Neural progenitor cell (in vitro differentiated cells): ENCODE measurements around the gene SIN3B. TPM values are rescaled to one million over a fixed set of nuclear protein-coding genes. Genes with fewer than 3 reads are reported as not detected.
A peak's percentile ranks its signal among the peaks of the same experiment; 100 is the strongest.

Experiments
- DNase-seq: peaks from one replicate; pipeline ENCODE4 v3.0.0-alpha.2; 2016; ENCODE audit warnings: low spot score
- H2AFZ ChIP-seq: fragments of 200-600 bp; sonication (generic); replicated peaks from 2 replicates; pipeline ENCODE4 v1.6.1; 2016; ENCODE audit warnings: antibody characterized with exemption
- H3F3A ChIP-seq: fragments of 200-600 bp; sonication (generic); 2 replicates; pipeline ENCODE4 v1.6.1; 2016; ENCODE audit warnings: antibody characterized with exemption, low read depth
- H3K27ac ChIP-seq: fragments of 200-600 bp; sonication (generic); 2 replicates; pipeline ENCODE4 v1.5.1; 2016; ENCODE audit warnings: mild to moderate bottlenecking
- H3K27me3 ChIP-seq: fragments of 200-600 bp; sonication (generic); 2 replicates; pipeline ENCODE4 v1.6.1; 2016; ENCODE audit warnings: mild to moderate bottlenecking, moderate library complexity
- H3K36me3 ChIP-seq: fragments of 200-600 bp; sonication (generic); 2 replicates; pipeline ENCODE4 v1.5.1; 2016
- H3K4me1 ChIP-seq: fragments of 200-600 bp; sonication (generic); 2 replicates; pipeline ENCODE4 v1.6.1; 2016; ENCODE audit warnings: mixed run types
- H3K4me2 ChIP-seq: fragments of 200-600 bp; sonication (generic); 2 replicates; pipeline ENCODE4 v1.6.1; 2016
- H3K4me3 ChIP-seq: fragments of 200-600 bp; sonication (generic); 2 replicates; pipeline ENCODE4 v1.5.1; 2016
- H3K79me2 ChIP-seq: fragments of 200-600 bp; sonication (generic); 2 replicates; pipeline ENCODE4 v1.6.1; 2016; ENCODE audit warnings: low read depth
- H3K9ac ChIP-seq: fragments of 200-600 bp; sonication (generic); 2 replicates; pipeline ENCODE4 v1.6.1; 2016
- H3K9me3 ChIP-seq: fragments of 200-600 bp; sonication (generic); 2 replicates; pipeline ENCODE4 v1.5.1; 2016; ENCODE audit warnings: low read depth
- H4K20me1 ChIP-seq: fragments of 200-600 bp; sonication (generic); 2 replicates; pipeline ENCODE4 v1.6.1; 2016; ENCODE audit warnings: low read depth
- H3K27ac Mint-ChIP-seq: 3 replicates; pipeline ENCODE4 v1.8.0; 2021; ENCODE audit warnings: mixed read lengths
- H3K27me3 Mint-ChIP-seq: 2 replicates; pipeline ENCODE4 v1.8.0; 2022; ENCODE audit warnings: low read depth, mild to moderate bottlenecking, inconsistent platforms, moderate library complexity, mixed read lengths; ENCODE audit not compliant: insufficient read depth
- H3K36me3 Mint-ChIP-seq: 3 replicates; pipeline ENCODE4 v1.8.0; 2021; ENCODE audit warnings: mixed read lengths
- H3K4me1 Mint-ChIP-seq: 3 replicates; pipeline ENCODE4 v1.8.0; 2021; ENCODE audit warnings: mixed read lengths
- H3K4me3 Mint-ChIP-seq: 3 replicates; pipeline ENCODE4 v1.8.0; 2021; ENCODE audit warnings: mild to moderate bottlenecking, moderate library complexity, mixed read lengths
- H3K9me3 Mint-ChIP-seq: 3 replicates; pipeline ENCODE4 v1.8.0; 2020; ENCODE audit warnings: mixed read lengths
- EZH2 ChIP-seq: fragments of 200-600 bp; sonication (generic); IDR thresholded peaks from 2 replicates; pipeline ENCODE4 v1.6.1; 2017; ENCODE audit warnings: antibody characterized with exemption, mild to moderate bottlenecking, moderate library complexity
- EZH2phosphoT487 ChIP-seq: fragments of 200-600 bp; sonication (generic); IDR thresholded peaks from 2 replicates; pipeline ENCODE4 v1.6.1; 2017; ENCODE audit warnings: antibody characterized with exemption
- total RNA-seq: library from RNA; depleted of rRNA; stranded (reverse); fragments of >200 nt; gene quantifications from 2 replicates; pipeline ENCODE4 v1.2.3, GENCODE V29; 2015; ENCODE audit warnings: low replicate concordance
- TF ChIP-seq, protein P1 (sequence below): fragments of 200-600 bp; sonication (generic); IDR thresholded peaks from 2 replicates; pipeline ENCODE4 v1.5.1; 2017; ENCODE audit warnings: antibody characterized with exemption, mild to moderate bottlenecking

Gene SIN3B
- total RNA-seq, 1 donor from 2014 or later: 21.2 TPM

DNA sequence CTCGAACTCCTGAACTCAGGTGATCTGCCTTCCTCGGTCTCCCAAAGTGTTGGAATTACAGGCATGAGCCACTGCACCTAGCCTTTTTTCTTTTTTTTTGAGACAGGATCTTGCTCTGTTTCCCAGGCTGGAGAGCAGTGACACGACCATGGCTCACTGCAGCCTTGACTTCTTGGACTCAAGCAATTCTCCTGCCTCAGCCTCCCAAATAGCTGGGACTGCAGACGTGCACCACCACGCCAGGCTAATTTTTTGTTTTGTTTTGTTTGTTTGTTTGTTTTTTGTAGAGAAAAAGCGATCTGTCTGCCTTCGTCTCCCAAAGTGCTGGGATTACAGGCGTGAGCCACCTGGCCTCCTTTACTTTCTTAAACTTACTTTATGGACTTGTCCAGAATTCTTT lies 6.5 kb upstream of the SIN3B start:
- Histone ChIP-seq H3K4me3 (no peak overlapping the region), H3K9me3 (no peaks in the 10 kb centered on the region), H3K9ac (no peak overlapping the region), H3K27ac (no peak overlapping the region), H3K4me2 (no peak overlapping the region), H3K27me3 (peaks cover 25% of the 10 kb centered on the region), H3F3A (no peaks in the 10 kb centered on the region), H3K79me2 (no peaks in the 10 kb centered on the region), H3K36me3 (no peaks in the 10 kb centered on the region), H4K20me1 (no peaks in the 10 kb centered on the region), H3K4me1 (peaks cover 4% of the 10 kb centered on the region), H2AFZ (no peak overlapping the region)
- TF ChIP-seq EZH2 (no peak), EZH2phosphoT487 (no peak)
- TF ChIP-seq, protein P1, sequence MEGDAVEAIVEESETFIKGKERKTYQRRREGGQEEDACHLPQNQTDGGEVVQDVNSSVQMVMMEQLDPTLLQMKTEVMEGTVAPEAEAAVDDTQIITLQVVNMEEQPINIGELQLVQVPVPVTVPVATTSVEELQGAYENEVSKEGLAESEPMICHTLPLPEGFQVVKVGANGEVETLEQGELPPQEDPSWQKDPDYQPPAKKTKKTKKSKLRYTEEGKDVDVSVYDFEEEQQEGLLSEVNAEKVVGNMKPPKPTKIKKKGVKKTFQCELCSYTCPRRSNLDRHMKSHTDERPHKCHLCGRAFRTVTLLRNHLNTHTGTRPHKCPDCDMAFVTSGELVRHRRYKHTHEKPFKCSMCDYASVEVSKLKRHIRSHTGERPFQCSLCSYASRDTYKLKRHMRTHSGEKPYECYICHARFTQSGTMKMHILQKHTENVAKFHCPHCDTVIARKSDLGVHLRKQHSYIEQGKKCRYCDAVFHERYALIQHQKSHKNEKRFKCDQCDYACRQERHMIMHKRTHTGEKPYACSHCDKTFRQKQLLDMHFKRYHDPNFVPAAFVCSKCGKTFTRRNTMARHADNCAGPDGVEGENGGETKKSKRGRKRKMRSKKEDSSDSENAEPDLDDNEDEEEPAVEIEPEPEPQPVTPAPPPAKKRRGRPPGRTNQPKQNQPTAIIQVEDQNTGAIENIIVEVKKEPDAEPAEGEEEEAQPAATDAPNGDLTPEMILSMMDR: no peak
- Mint-ChIP-seq H3K36me3 (no peaks in the 10 kb centered on the region), H3K27me3 (peaks cover 8% of the 10 kb centered on the region), H3K4me3 (no peak overlapping the region), H3K27ac (no peak overlapping the region), H3K9me3 (no peaks in the 10 kb centered on the region), H3K4me1 (peaks cover 24% of the 10 kb centered on the region)
- DNase-seq: no peak

DNA sequence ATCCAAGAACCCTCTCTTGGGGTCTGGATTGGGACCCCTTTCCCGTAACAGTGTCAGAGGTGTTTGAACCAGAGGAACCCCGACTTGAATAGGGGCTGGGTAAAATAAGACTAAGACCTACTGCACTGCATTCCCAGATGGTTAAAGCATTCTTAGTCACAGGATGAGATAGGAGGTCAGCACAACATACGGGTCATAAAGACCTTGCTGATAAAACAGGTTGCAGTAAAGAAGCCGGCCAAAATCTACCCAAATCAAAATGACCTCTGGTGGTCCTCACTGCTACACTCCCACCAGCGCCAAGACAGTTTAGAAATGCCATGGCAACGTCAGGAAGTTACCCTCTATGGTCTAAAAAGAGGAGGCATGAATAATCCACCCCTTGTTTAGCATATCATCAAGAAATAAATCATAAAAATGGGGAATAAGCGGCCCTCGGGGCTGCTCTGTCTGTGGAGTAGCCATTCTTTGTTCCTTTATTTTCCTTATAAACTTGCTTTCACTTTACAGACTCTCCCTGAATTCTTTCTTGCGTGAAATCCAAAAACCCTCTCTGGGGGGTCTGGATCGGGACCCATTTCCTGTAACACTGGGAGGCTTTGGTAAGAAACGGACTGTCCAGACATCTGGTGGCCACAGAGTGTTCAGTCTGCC lies 4.4 kb upstream of the SIN3B start:
- Histone ChIP-seq H3K9ac (no peak overlapping the region), H3K4me3 (no peak overlapping the region)

DNA sequence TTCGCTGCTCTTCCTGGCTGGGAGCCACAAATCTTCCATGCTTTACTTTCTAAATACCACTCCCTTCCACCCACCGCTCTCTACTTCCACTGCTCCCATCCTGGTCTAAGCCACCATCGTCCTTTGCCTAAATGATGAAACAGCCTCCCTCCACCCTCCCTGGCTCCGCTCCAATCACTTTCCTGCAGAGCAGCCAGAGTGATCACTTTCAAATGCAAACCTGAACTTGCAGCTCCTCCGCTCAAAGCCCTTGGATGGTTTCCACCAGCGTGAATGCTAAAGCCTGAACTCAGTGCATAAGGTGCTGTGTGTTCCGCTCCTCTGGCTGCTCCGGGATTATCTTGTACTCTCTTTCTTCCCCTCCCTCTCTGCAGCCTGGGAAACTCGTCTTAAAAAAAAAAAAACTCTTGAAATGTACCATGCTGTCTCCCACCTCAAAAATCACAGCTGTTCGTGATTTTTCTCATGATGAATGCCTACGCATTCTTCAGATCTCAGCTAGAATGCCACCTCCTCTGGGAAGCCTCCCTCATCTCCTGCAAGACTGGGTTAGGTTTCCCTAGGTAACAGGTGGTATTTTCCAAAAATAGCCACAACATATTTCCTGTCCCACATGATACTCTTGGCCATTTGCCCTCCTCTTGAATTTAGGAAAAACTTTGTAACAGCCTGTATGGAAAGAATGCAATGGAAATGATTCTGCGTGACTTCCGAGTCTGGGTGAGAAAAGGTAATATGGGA lies 3.7 kb upstream of the SIN3B start:
- Histone ChIP-seq H3K4me1 (peaks cover 10% of the 10 kb centered on the region), H2AFZ (peak overlapping the region; percentile 21), H3K9me3 (no peaks in the 10 kb centered on the region), H3K4me2 (peak overlapping the region; percentile 66), H3K27ac (no peak overlapping the region), H3K9ac (no peak overlapping the region), H3K4me3 (peak overlapping the region; percentile 20), H3K36me3 (no peaks in the 10 kb centered on the region), H3K27me3 (peaks cover 25% of the 10 kb centered on the region), H3F3A (no peaks in the 10 kb centered on the region), H3K79me2 (peaks cover 11% of the 10 kb centered on the region), H4K20me1 (peaks cover 4% of the 10 kb centered on the region)
- TF ChIP-seq, protein P1: no peak
- H3K9me3 Mint-ChIP-seq: no peaks in the 10 kb centered on the region
- peak; percentile 26 for DNase-seq
- H3K36me3 Mint-ChIP-seq: no peaks in the 10 kb centered on the region
- H3K4me1 Mint-ChIP-seq: peaks cover 29% of the 10 kb centered on the region
- peak overlapping the region; percentile 77 for H3K27ac Mint-ChIP-seq
- peaks cover 8% of the 10 kb centered on the region for H3K27me3 Mint-ChIP-seq
- peak overlapping the region; percentile 80 for H3K4me3 Mint-ChIP-seq

More for the DNA sequence above, 4.4 kb upstream of the SIN3B start:
- no peaks in the 10 kb centered on the region for H3K36me3 Mint-ChIP-seq
- peaks cover 24% of the 10 kb centered on the region for H3K4me1 Mint-ChIP-seq
- peaks cover 4% of the 10 kb centered on the region for H3K4me1 ChIP-seq
- DNase-seq: peak; percentile 18
- H4K20me1 ChIP-seq: no peaks in the 10 kb centered on the region
- H3K9me3 ChIP-seq: no peaks in the 10 kb centered on the region
- no peaks in the 10 kb centered on the region for H3F3A ChIP-seq
- H3K27ac ChIP-seq: no peak overlapping the region
- peak overlapping the region; percentile 80 for H3K4me3 Mint-ChIP-seq
- no peak for TF ChIP-seq EZH2
- no peak for TF ChIP-seq EZH2phosphoT487
- TF ChIP-seq, protein P1: no peak
- H3K9me3 Mint-ChIP-seq: no peaks in the 10 kb centered on the region
- peaks cover 8% of the 10 kb centered on the region for H3K27me3 Mint-ChIP-seq
- H3K27ac Mint-ChIP-seq: peak overlapping the region; percentile 77
- H3K36me3 ChIP-seq: no peaks in the 10 kb centered on the region
- peaks cover 4% of the 10 kb centered on the region for H3K79me2 ChIP-seq
- H3K27me3 ChIP-seq: peaks cover 25% of the 10 kb centered on the region
- peak overlapping the region; percentile 21 for H2AFZ ChIP-seq
- peak overlapping the region; percentile 66 for H3K4me2 ChIP-seq
